ENCODE data around the gene BCAR3. TPM values are rescaled to one million over a fixed set of nuclear protein-coding genes. Genes with fewer than 3 reads are reported as not detected.

Gene BCAR3
- total RNA-seq, 1 experiment from 2014 or later: 33.9 TPM

GRCh38 chr1:93552741-93553455 lies 128.7 kb downstream of the BCAR3 start:
- POLR2A ChIA-PET: interaction anchor here (0.8 kb wide), 1 partner anchor 25 kb away, joined by 3 read pairs; no protein-coding TSS in a partner anchor

GRCh38 chr1:93549811-93550210 lies 131.8 kb downstream of the BCAR3 start:
- peaks cover 8% of the 10 kb centered on the region for H3K36me3 ChIP-seq (ENCODE audit: control insufficient read depth, insufficient read depth, low read length)
- DNase-seq (ENCODE audit: low read depth, low spot score) (no peak), ATAC-seq (no peak)
- CTCF ChIA-PET: no interaction called here
- no peak overlapping the region for H3K27ac ChIP-seq (ENCODE audit: low read length)
- H3K4me3 ChIP-seq (ENCODE audit: low read depth in 2 of 2, low read length in 2 of 2): no peak overlapping the region
- in situ Hi-C loops (cut with HindIII; ENCODE audit: low pct_unique_long_range_greater_than_20kb, low sequenced_read_pairs) (no loop called here), intact Hi-C loops (cut with micrococcal nuclease; ENCODE audit: unreplicated experiment) (loop anchor here (10.0 kb wide), 1 partner anchor 105 kb away; the partner anchor contains the start of gene FNBP1L)
- POLR2A ChIA-PET: no interaction called here
- H3K4me1 ChIP-seq (ENCODE audit: control insufficient read depth, insufficient read depth, low read length): peaks cover 22% of the 10 kb centered on the region
- no peaks in the 10 kb centered on the region for H3K27me3 ChIP-seq (ENCODE audit: control insufficient read depth, insufficient read depth, low read length)
- no TSS peak for BruUV-seq (replicated peaks)
- TF ChIP-seq POLR2AphosphoS5 (IDR thresholded peaks at IDR 0.05; ENCODE audit: low read depth, low read length) (no peak), SIN3A (IDR thresholded peaks at IDR 0.05; ENCODE audit: borderline replicate concordance, insufficient read depth, low read depth, low read length) (no peak), CTCF (IDR thresholded peaks at IDR 0.05) (no peak), REST (IDR thresholded peaks at IDR 0.05; ENCODE audit: insufficient read depth in 1 of 2, low read depth in 2 of 2, low read length in 1 of 2) (no peak), TCF7L2 (IDR thresholded peaks at IDR 0.05; ENCODE audit: low read depth, low read length) (no peak)
- no peaks in the 10 kb centered on the region for H3K9me3 ChIP-seq (ENCODE audit: control insufficient read depth, insufficient read depth, low read depth, low read length)

More at GRCh38 chr1:93552741-93553455, 128.7 kb downstream of the BCAR3 start:
- ATAC-seq: peak; percentile 77
- Histone ChIP-seq H3K36me3 (ENCODE audit: control insufficient read depth, insufficient read depth, low read length) (peaks cover 8% of the 10 kb centered on the region; the same call in 1 of the 2 replicates), H3K9me3 (ENCODE audit: control insufficient read depth, insufficient read depth, low read depth, low read length) (no peaks in the 10 kb centered on the region), H3K4me3 (ENCODE audit: low read depth in 2 of 2, low read length in 2 of 2) (no peak overlapping the region), H3K27ac (ENCODE audit: low read length) (no peak overlapping the region; the same call in 1 of the 2 replicates), H3K27me3 (ENCODE audit: control insufficient read depth, insufficient read depth, low read length) (no peaks in the 10 kb centered on the region), H3K4me1 (ENCODE audit: control insufficient read depth, insufficient read depth, low read length) (peaks cover 27% of the 10 kb centered on the region)
- peak; percentile 67; the same call in 1 of the 2 replicates for TF ChIP-seq TCF7L2 (IDR thresholded peaks at IDR 0.05; ENCODE audit: low read depth, low read length)
- TF ChIP-seq POLR2AphosphoS5 (IDR thresholded peaks at IDR 0.05; ENCODE audit: low read depth, low read length): no peak
- in situ Hi-C loops (cut with HindIII; ENCODE audit: low pct_unique_long_range_greater_than_20kb, low sequenced_read_pairs): no loop called here
- intact Hi-C loops (cut with micrococcal nuclease; ENCODE audit: unreplicated experiment): no loop called here
- no peak for DNase-seq (ENCODE audit: low read depth, low spot score)
- CTCF ChIA-PET: interaction anchor here (0.8 kb wide), 1 partner anchor 249 kb away, joined by 4 read pairs; no protein-coding TSS in a partner anchor
- BruUV-seq (replicated peaks): TSS peak; percentile 20

- Histone ChIP-seq H3K4me3 (ENCODE audit: low read depth in 2 of 2, low read length in 2 of 2) (no peak overlapping the region), H3K9me3 (ENCODE audit: control insufficient read depth, insufficient read depth, low read depth, low read length) (no peaks in the 10 kb centered on the region), H3K27me3 (ENCODE audit: control insufficient read depth, insufficient read depth, low read length) (no peaks in the 10 kb centered on the region), H3K4me1 (ENCODE audit: control insufficient read depth, insufficient read depth, low read length) (peaks cover 18% of the 10 kb centered on the region), H3K36me3 (ENCODE audit: control insufficient read depth, insufficient read depth, low read length) (peaks cover 8% of the 10 kb centered on the region), H3K27ac (ENCODE audit: low read length) (no peak overlapping the region)
- no TSS peak for BruUV-seq (replicated peaks)
- intact Hi-C loops (cut with micrococcal nuclease; ENCODE audit: unreplicated experiment) (loop anchor here (10.0 kb wide), 1 partner anchor 104 kb away; the partner anchor contains the start of gene FNBP1L), in situ Hi-C loops (cut with HindIII; ENCODE audit: low pct_unique_long_range_greater_than_20kb, low sequenced_read_pairs) (no loop called here)
- ATAC-seq: no peak
- ChIA-PET POLR2A (no interaction called here), CTCF (no interaction called here)
- no peak for DNase-seq (ENCODE audit: low read depth, low spot score)
- TF ChIP-seq TCF7L2 (IDR thresholded peaks at IDR 0.05; ENCODE audit: low read depth, low read length) (no peak), SIN3A (IDR thresholded peaks at IDR 0.05; ENCODE audit: borderline replicate concordance, insufficient read depth, low read depth, low read length) (no peak), POLR2AphosphoS5 (IDR thresholded peaks at IDR 0.05; ENCODE audit: low read depth, low read length) (no peak), REST (IDR thresholded peaks at IDR 0.05; ENCODE audit: insufficient read depth in 1 of 2, low read depth in 2 of 2, low read length in 1 of 2) (no peak), CTCF (IDR thresholded peaks at IDR 0.05) (no peak)
These were observed 132.5 kb downstream of the BCAR3 start for GRCh38 chr1:93549131-93549530.

All from Panc1 (cell line).